Loucy (cell line): ENCODE data around the gene RAD21L1.

Source experiments
- H2AFZ ChIP-seq: fragments of 200-600 bp; sonication (generic); 2 replicates; pipeline ENCODE4 v1.6.0; 2016; ENCODE audit warnings: antibody characterized with exemption, mild to moderate bottlenecking, low read length, moderate library complexity
- H3F3A ChIP-seq: fragments of 200-600 bp; 2 replicates; pipeline ENCODE4 v1.6.0; 2016; ENCODE audit warnings: antibody characterized with exemption, low read depth, mild to moderate bottlenecking
- H3K27me3 ChIP-seq: fragments of 200-600 bp; sonication (generic); 2 replicates; pipeline ENCODE4 v1.6.1; 2014; ENCODE audit warnings: low read length, mild to moderate bottlenecking; ENCODE audit not compliant: insufficient read depth, poor library complexity, severe bottlenecking
- H3K36me3 ChIP-seq: fragments of 200-600 bp; sonication (generic); 2 replicates; pipeline ENCODE4 v1.6.1; 2016; ENCODE audit warnings: low read length; ENCODE audit not compliant: insufficient read depth
- H3K4me1 ChIP-seq: fragments of 200-600 bp; sonication (generic); 2 replicates; pipeline ENCODE4 v1.5.1; 2014; ENCODE audit warnings: low read length, mild to moderate bottlenecking; ENCODE audit not compliant: insufficient read depth, poor library complexity, severe bottlenecking
- H3K4me2 ChIP-seq: fragments of 200-600 bp; sonication (generic); 2 replicates; pipeline ENCODE4 v1.6.0; 2014; ENCODE audit warnings: antibody characterized with exemption, low read length, low read depth, mild to moderate bottlenecking; ENCODE audit not compliant: poor library complexity, severe bottlenecking
- H3K4me3 ChIP-seq: fragments of 200-600 bp; sonication (generic); 2 replicates; pipeline ENCODE4 v1.5.1; 2014; ENCODE audit warnings: low read length, mild to moderate bottlenecking, mixed read lengths; ENCODE audit not compliant: poor library complexity, severe bottlenecking
- H3K79me2 ChIP-seq: fragments of 200-600 bp; sonication (generic); 2 replicates; pipeline ENCODE4 v1.6.1; 2014; ENCODE audit warnings: low read length; ENCODE audit not compliant: insufficient read depth
- H3K9ac ChIP-seq: fragments of 200-600 bp; sonication (generic); 2 replicates; pipeline ENCODE4 v1.6.0; 2014; ENCODE audit warnings: mild to moderate bottlenecking, low read depth, low read length, moderate library complexity; ENCODE audit not compliant: poor library complexity, severe bottlenecking
- H3K9me2 ChIP-seq: fragments of 200-600 bp; sonication (generic); replicated peaks from 2 replicates; pipeline ENCODE4 v1.6.1; 2016; ENCODE audit warnings: low read depth, low read length, mixed read lengths
- H3K9me3 ChIP-seq: fragments of 200-600 bp; sonication (generic); 2 replicates; pipeline ENCODE4 v1.6.1; 2014; ENCODE audit warnings: mild to moderate bottlenecking, antibody characterized with exemption, low read length, low read depth; ENCODE audit not compliant: insufficient read depth
- H4K20me1 ChIP-seq: fragments of 200-600 bp; sonication (generic); 2 replicates; pipeline ENCODE4 v1.6.0; 2014; ENCODE audit warnings: antibody characterized with exemption, low read length, mild to moderate bottlenecking; ENCODE audit not compliant: insufficient read depth, poor library complexity, severe bottlenecking
- CTCF ChIP-seq: fragments of 200-600 bp; sonication (generic); conservative IDR thresholded peaks from 2 replicates; pipeline ENCODE4 v1.5.1; 2014; ENCODE audit warnings: mild to moderate bottlenecking, antibody characterized with exemption, low read length
- EZH2phosphoT487 ChIP-seq: fragments of 200-600 bp; IDR thresholded peaks from 2 replicates; pipeline ENCODE4 v1.6.1; 2018; ENCODE audit warnings: antibody characterized with exemption, mild to moderate bottlenecking, moderate library complexity, borderline replicate concordance

The RAD21L1 gene

GRCh38 chr20:1274485-1275311 lies 48.9 kb downstream of the RAD21L1 start:
- Histone ChIP-seq H3F3A (no peaks in the 10 kb centered on the region), H2AFZ (no peak overlapping the region), H3K4me3 (no peak overlapping the region), H3K9me2 (no peaks in the 10 kb centered on the region), H3K79me2 (no peaks in the 10 kb centered on the region), H3K4me1 (no peaks in the 10 kb centered on the region), H3K36me3 (no peaks in the 10 kb centered on the region), H4K20me1 (no peaks in the 10 kb centered on the region), H3K9ac (no peak overlapping the region), H3K4me2 (no peak overlapping the region), H3K27me3 (no peaks in the 10 kb centered on the region), H3K9me3 (no peaks in the 10 kb centered on the region)
- TF ChIP-seq EZH2phosphoT487 (no peak), CTCF (no peak)

GRCh38 chr20:1275919-1276318 lies 50.1 kb downstream of the RAD21L1 start:
- Histone ChIP-seq H3F3A (no peaks in the 10 kb centered on the region), H3K79me2 (no peaks in the 10 kb centered on the region), H3K9ac (no peak overlapping the region), H3K4me3 (no peak overlapping the region), H3K9me2 (no peaks in the 10 kb centered on the region), H3K27me3 (no peaks in the 10 kb centered on the region), H4K20me1 (no peaks in the 10 kb centered on the region), H3K36me3 (no peaks in the 10 kb centered on the region), H3K9me3 (no peaks in the 10 kb centered on the region), H2AFZ (no peak overlapping the region), H3K4me2 (no peak overlapping the region), H3K4me1 (no peaks in the 10 kb centered on the region)
- TF ChIP-seq CTCF (no peak), EZH2phosphoT487 (no peak)

- Histone ChIP-seq H3K9me2 (no peaks in the 10 kb centered on the region), H4K20me1 (no peaks in the 10 kb centered on the region)
Observed at GRCh38 chr20:1277529-1278322, 51.9 kb downstream of the RAD21L1 start.

More at GRCh38 chr20:1277529-1278322, 51.9 kb downstream of the RAD21L1 start:
- Histone ChIP-seq H3K4me2 (no peak overlapping the region), H3K4me1 (no peaks in the 10 kb centered on the region), H3K27me3 (no peaks in the 10 kb centered on the region), H3F3A (no peaks in the 10 kb centered on the region), H3K9ac (no peak overlapping the region), H3K79me2 (no peaks in the 10 kb centered on the region), H3K4me3 (no peak overlapping the region), H3K9me3 (no peaks in the 10 kb centered on the region), H2AFZ (no peak overlapping the region), H3K36me3 (no peaks in the 10 kb centered on the region)
- TF ChIP-seq CTCF (no peak), EZH2phosphoT487 (no peak)
